Naive B cell (primary cell): ENCODE results near the gene OXTR. TPM values are rescaled to one million over a fixed set of nuclear protein-coding genes. Genes with fewer than 3 reads are reported as not detected.
"Not testable (repeated sequence)": the region's sequence is repeated elsewhere in the genome, so short reads cannot be mapped to it uniquely, and the experiment has no call there.

Experiments used
- ATAC-seq, 2 donors: fragments of 150-1000 bp; cut with Tn5 transposase; 2 replicates each; pipeline ENCODE4 v1.10.0; 2021; ENCODE audit warnings: low read depth in 2 of 2, mild to moderate bottlenecking in 2 of 2, moderate library complexity in 2 of 2
- DNase-seq: peaks from one replicate; pipeline ENCODE4 v3.0.0; 2022
- H3K27ac Mint-ChIP-seq, 6 donors: one replicate each; pipeline ENCODE4 v1.8.0; 2020 to 2022; ENCODE audit warnings: mild to moderate bottlenecking in 6 of 6, mixed read lengths in 6 of 6, moderate library complexity in 5 of 6, inconsistent platforms in 2 of 6
- H3K27me3 Mint-ChIP-seq, 3 donors: one replicate each; pipeline ENCODE4 v1.8.0; 2021 to 2022; ENCODE audit warnings: mixed read lengths in 3 of 3, mild to moderate bottlenecking in 1 of 3
- H3K36me3 Mint-ChIP-seq, 2 donors: one replicate each; pipeline ENCODE4 v1.8.0; 2020 to 2022; ENCODE audit warnings: mixed read lengths in 2 of 2, inconsistent platforms in 1 of 2, mild to moderate bottlenecking in 1 of 2
- H3K4me1 Mint-ChIP-seq, 3 donors: one replicate each; pipeline ENCODE4 v1.8.0; 2020 to 2022; ENCODE audit warnings: mixed read lengths in 3 of 3, inconsistent platforms in 1 of 3, mild to moderate bottlenecking in 1 of 3, moderate library complexity in 1 of 3
- H3K4me3 Mint-ChIP-seq, 8 donors: one replicate each; pipeline ENCODE4 v1.8.0; 2020 to 2022; ENCODE audit warnings: mild to moderate bottlenecking in 8 of 8, mixed read lengths in 8 of 8, moderate library complexity in 8 of 8, inconsistent platforms in 2 of 8
- H3K9me3 Mint-ChIP-seq, 7 donors: one replicate each; pipeline ENCODE4 v1.8.0; 2020 to 2022; ENCODE audit warnings: mixed read lengths in 7 of 7, mild to moderate bottlenecking in 5 of 7, inconsistent platforms in 2 of 7, moderate library complexity in 1 of 7
- polyA plus RNA-seq, 6 donors: library from polyadenylated mRNA; unstranded; fragments of 300-500 nt; fragmentation: Illumina TruSeq; gene quantifications; one replicate each; pipeline ENCODE4 v1.2.3, GENCODE V29; 2021; ENCODE audit warnings: low read depth in 6 of 6

OXTR gene
- polyA plus RNA-seq, 6 donors from 2014 or later = 0.05 to 0.86 (median 0.18) TPM; not detected in 3

DNA sequence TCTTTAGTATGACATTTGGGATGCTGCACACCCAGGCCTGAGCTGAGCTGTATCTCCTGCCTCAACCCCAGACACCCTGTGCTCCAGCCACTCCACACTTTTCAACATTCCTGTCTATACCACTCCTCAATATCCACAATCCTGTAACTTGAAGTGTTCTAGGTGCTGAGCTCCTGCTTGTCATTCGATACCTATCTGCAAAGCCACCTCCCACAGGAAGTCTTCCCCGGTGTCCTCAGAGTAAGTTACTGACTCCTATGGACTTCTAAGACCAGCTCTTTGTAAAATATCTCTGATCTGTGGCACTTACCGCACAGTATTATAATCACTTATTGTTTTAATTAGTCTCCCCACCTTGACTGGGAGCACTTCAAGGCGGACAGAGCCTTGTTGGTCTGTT lies 37.0 kb downstream of the OXTR start:
- Mint-ChIP-seq H3K36me3 (no peaks in the 10 kb centered on the region), H3K9me3 (peaks cover 0 to 2% (median 0%) of the 10 kb centered on the region in 7 donors), H3K27me3 (peaks cover 0 to 17% (median 15%) of the 10 kb centered on the region in 3 donors), H3K4me1 (no peaks in the 10 kb centered on the region), H3K27ac (no peak overlapping the region), H3K4me3 (no peak overlapping the region)
- ATAC-seq (no peak), DNase-seq (no peak)

DNA sequence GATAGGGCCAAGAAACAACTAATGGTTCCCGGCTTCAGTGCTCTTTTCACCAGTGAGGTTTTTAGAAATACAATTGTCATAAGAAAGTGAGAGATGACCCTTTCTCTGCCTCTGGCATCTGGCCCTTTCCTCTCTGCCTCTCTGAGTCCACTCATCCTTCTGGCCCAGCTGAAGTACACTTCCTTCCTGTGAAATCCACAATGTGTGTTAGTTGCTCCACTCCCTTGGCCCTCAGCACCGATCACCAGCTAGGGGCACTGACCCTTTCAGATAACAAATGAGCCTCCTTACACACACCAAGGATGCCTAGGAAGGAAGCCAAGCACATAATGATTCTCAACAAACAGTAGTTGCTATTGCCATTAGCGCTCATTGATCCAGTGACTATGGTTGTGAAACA lies 38.8 kb downstream of the OXTR start:
- Mint-ChIP-seq H3K27ac (no peak overlapping the region), H3K4me3 (peak overlapping the region in 1 of 8 donors; percentile 16), H3K36me3 (no peaks in the 10 kb centered on the region), H3K9me3 (peaks cover 0 to 15% (median 4%) of the 10 kb centered on the region in 7 donors), H3K27me3 (peaks cover 0 to 5% (median 0%) of the 10 kb centered on the region in 3 donors), H3K4me1 (no peaks in the 10 kb centered on the region)
- DNase-seq (no peak), ATAC-seq (no peak)

- DNase-seq (no peak), ATAC-seq (no peak)
- Mint-ChIP-seq H3K27ac (peak overlapping the region in 1 of 6 donors; percentile 53), H3K9me3 (peaks cover 0 to 15% (median 6%) of the 10 kb centered on the region in 7 donors), H3K4me3 (no peak overlapping the region), H3K27me3 (peaks cover 0 to 5% (median 0%) of the 10 kb centered on the region in 3 donors), H3K36me3 (no peaks in the 10 kb centered on the region), H3K4me1 (no peaks in the 10 kb centered on the region)
These were observed 39.9 kb downstream of the OXTR start for GRCh38 chr3:8729479-8729878.

DNA sequence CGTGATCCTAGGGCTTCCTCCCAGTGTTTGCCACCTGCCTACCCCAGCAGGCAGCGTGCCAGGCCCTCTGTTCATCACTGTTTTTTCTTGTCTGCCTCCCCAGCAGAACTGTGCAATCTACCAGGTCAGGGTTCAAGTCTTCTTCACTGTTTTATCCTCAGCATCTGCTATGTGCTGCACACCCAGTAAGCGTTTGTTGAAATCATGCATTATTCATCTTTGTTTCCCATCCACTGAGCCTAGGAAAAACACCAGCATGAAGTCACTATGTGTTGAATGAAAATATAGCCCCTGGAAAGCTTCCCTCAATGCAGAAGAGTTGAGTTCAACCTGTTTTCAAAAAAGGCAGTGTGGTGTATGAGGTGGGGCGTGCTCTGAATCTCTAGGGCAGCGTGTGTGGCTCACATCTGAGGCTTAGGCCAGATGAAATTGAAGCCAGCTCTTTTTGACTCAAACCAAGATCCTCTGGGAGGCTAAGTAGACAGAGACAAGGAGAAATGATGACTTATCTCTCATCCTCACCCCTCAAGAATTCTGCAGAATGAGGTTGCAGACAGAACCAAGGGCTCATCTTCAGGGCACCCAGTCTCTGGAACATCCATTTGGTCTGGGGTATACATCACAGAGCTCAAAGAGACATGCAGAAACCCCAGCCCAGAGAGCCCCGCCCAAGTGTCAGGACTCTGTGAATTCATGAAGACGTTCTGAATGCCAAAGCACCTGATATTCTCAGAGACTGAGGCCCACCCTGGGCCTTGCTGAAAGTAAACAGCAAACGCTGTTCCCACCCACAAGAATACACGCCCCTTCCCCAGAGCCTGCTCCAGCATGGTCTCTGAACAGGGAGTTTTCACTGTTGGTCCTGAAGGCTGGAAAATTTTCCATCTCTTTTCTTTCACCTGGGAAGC lies 41.6 kb downstream of the OXTR start:
- no peak for ATAC-seq
- Mint-ChIP-seq H3K4me3 (peak overlapping the region in 1 of 8 donors; percentile 82), H3K27ac (no peak overlapping the region), H3K27me3 (peaks cover 0 to 5% (median 0%) of the 10 kb centered on the region in 3 donors), H3K4me1 (no peaks in the 10 kb centered on the region), H3K36me3 (no peaks in the 10 kb centered on the region), H3K9me3 (peaks cover 0 to 18% (median 11%) of the 10 kb centered on the region in 7 donors)
- DNase-seq = no peak

DNA sequence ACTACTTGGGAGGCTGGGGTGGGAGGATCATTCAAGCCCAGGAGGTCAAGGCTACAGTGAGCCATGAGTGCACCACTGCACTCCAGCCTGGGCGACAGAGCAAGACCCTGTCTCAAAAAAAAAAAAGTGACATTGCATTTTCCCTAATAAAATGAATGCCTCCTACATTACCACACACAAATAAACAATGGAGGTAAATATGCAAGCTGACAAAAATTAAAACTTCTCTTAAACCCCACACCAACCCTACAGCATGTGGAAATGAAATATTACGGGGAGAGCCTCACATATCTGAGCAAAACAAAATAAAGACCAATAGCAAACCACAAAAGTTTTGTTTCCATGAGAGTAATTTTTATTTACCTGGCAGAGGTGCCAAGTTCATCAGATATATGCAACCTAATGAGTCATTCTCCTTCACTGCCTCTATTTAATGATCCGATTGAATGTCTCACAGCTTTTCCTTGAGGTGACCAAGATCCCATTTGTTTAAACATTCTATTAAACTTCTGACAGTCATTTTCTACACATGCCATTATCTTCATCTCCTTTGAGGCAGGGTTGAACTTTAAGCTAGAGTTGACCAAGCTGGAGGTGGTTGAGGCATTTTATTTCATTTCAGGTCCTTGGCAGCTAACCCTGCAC lies 45.2 kb downstream of the OXTR start:
- no peak overlapping the region for H3K27ac Mint-ChIP-seq
- peaks cover 0 to 4% (median 0%) of the 10 kb centered on the region in 3 donors for H3K27me3 Mint-ChIP-seq
- DNase-seq (no peak), ATAC-seq (no peak)
- no peak overlapping the region for H3K4me3 Mint-ChIP-seq
- no peaks in the 10 kb centered on the region for H3K4me1 Mint-ChIP-seq
- H3K36me3 Mint-ChIP-seq = no peaks in the 10 kb centered on the region
- peaks cover 0 to 19% (median 15%) of the 10 kb centered on the region in 7 donors for H3K9me3 Mint-ChIP-seq

- H3K27ac Mint-ChIP-seq = peak overlapping the region in 1 of 6 donors; percentile 50
- ATAC-seq = no peak
- H3K27me3 Mint-ChIP-seq = no peaks in the 10 kb centered on the region
- DNase-seq = no peak
- no peaks in the 10 kb centered on the region for H3K36me3 Mint-ChIP-seq
- no peaks in the 10 kb centered on the region for H3K4me1 Mint-ChIP-seq
- H3K4me3 Mint-ChIP-seq = no peak overlapping the region
- peaks cover 0 to 19% (median 17%) of the 10 kb centered on the region in 7 donors for H3K9me3 Mint-ChIP-seq
These were observed 45.8 kb downstream of the OXTR start for GRCh38 chr3:8723612-8724011.

DNA sequence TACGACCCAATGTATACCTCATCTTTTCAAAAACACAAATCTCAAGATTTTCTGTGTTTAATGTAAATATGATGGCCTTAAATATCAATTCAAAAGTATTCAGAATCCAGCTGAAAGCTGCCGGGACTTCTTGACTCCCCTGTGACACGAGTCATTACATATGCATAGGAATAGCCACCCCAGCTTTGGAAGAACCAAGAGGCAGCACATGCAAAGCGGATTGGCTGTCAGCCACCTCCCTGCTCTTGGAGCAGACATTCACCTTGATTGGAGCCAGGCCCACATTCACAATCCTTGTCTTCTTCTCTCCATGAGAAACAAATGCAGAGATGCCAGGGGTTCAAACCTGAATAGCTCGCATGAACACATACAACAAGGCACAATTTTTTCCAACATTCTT lies 46.6 kb downstream of the OXTR start:
- Mint-ChIP-seq H3K9me3 (peaks cover 0 to 19% (median 16%) of the 10 kb centered on the region in 7 donors), H3K4me1 (no peaks in the 10 kb centered on the region)
- DNase-seq = no peak

GRCh38 chr3:8715757-8716156 lies 53.7 kb downstream of the OXTR start:
- DNase-seq, H3K27ac Mint-ChIP-seq, ATAC-seq, H3K4me3 Mint-ChIP-seq, H3K36me3 Mint-ChIP-seq, H3K4me1 Mint-ChIP-seq, H3K9me3 Mint-ChIP-seq: not testable (repeated sequence)
- H3K27me3 Mint-ChIP-seq = peaks cover 0 to 12% (median 10%) of the 10 kb centered on the region in 3 donors

More for the DNA sequence above, 46.6 kb downstream of the OXTR start:
- no peak overlapping the region for H3K27ac Mint-ChIP-seq
- no peaks in the 10 kb centered on the region for H3K27me3 Mint-ChIP-seq
- H3K36me3 Mint-ChIP-seq = no peaks in the 10 kb centered on the region
- ATAC-seq = no peak
- H3K4me3 Mint-ChIP-seq = peak overlapping the region in 1 of 8 donors; percentile 33

DNA sequence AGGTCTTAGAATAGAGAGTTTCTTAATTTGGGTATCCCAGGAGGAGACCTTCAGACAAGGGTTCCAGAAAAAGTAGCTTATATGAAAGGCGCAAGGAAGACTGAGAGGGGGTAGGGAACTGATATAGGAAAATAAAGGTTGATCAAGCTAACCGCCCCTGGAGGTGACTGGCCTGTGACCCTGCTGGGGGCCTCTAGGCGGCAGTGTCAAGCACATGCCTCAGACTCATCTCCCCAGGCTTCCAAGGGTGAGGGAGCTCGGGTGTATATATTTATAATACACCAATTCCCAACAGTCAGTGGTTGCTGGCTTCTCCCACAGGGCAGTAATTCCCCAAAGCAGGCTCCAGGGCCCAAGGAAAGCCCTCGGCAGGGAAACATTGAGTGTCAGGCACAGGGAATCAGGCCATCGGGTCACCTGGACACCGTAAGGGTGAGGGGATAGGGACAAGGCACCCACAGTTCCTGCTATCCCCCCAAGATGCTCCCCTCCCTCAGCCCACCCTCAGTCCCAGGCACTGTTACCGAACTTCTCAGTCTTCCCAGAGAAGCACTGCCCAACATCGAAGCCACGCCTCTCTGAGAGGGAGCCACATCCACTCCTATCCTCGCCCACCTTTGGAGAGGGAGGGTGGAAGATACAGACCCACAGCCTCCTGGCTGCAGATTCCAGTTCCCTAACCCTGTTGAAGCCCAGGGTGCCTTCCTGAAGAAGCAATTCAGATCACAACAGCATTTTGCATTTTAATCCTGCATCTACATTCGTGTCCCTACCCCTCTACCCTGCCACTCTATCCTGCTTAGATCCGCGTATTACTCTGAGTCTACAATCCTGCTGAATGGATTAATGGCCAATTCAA lies 55.3 kb downstream of the OXTR start:
- peaks cover 0 to 4% (median 2%) of the 10 kb centered on the region in 7 donors for H3K9me3 Mint-ChIP-seq
- H3K27me3 Mint-ChIP-seq = peaks cover 6 to 12% (median 10%) of the 10 kb centered on the region in 3 donors
- no peak overlapping the region for H3K4me3 Mint-ChIP-seq
- H3K36me3 Mint-ChIP-seq = no peaks in the 10 kb centered on the region
- no peak for DNase-seq
- no peak for ATAC-seq
- H3K27ac Mint-ChIP-seq = peak overlapping the region in 1 of 6 donors; percentile 85
- H3K4me1 Mint-ChIP-seq = peaks cover 0 to 8% (median 0%) of the 10 kb centered on the region in 3 donors

GRCh38 chr3:8712908-8713255 lies 56.5 kb downstream of the OXTR start:
- DNase-seq (no peak), ATAC-seq (no peak)
- Mint-ChIP-seq H3K4me1 (peaks cover 0 to 8% (median 0%) of the 10 kb centered on the region in 3 donors), H3K9me3 (peaks cover 0 to 2% (median 0%) of the 10 kb centered on the region in 7 donors), H3K27me3 (peaks cover 6 to 12% (median 10%) of the 10 kb centered on the region in 3 donors), H3K36me3 (no peaks in the 10 kb centered on the region), H3K27ac (peak overlapping the region in 2 of 6 donors; percentile 14 to 23), H3K4me3 (peak overlapping the region in 2 of 8 donors; percentile 51 to 61)

- H3K9me3 Mint-ChIP-seq = peaks cover 0 to 2% (median 0%) of the 10 kb centered on the region in 7 donors
- peak overlapping the region in 2 of 6 donors; percentile 14 to 45 for H3K27ac Mint-ChIP-seq
- peaks cover 0 to 8% (median 0%) of the 10 kb centered on the region in 3 donors for H3K4me1 Mint-ChIP-seq
- ATAC-seq = no peak
- H3K36me3 Mint-ChIP-seq = no peaks in the 10 kb centered on the region
- no peak for DNase-seq
- H3K4me3 Mint-ChIP-seq = peak overlapping the region in 3 of 8 donors; percentile 48 to 61 (median 50)
- peaks cover 6 to 17% (median 10%) of the 10 kb centered on the region in 3 donors for H3K27me3 Mint-ChIP-seq
These were observed 57.1 kb downstream of the OXTR start for GRCh38 chr3:8712045-8712907.

GRCh38 chr3:8709801-8710507 lies 59.5 kb downstream of the OXTR start:
- Mint-ChIP-seq H3K4me1 (peaks cover 0 to 8% (median 0%) of the 10 kb centered on the region in 3 donors), H3K36me3 (no peaks in the 10 kb centered on the region), H3K4me3 (peak overlapping the region in 2 of 8 donors; percentile 1 to 13), H3K9me3 (peaks cover 0 to 9% (median 5%) of the 10 kb centered on the region in 7 donors), H3K27me3 (peaks cover 6 to 11% (median 11%) of the 10 kb centered on the region in 3 donors), H3K27ac (peak overlapping the region in 1 of 6 donors; percentile 73)
- no peak for DNase-seq
- ATAC-seq = no peak
